IMR-90 (cell line): ENCODE results near the gene PAX3. TPM values are rescaled to one million over a fixed set of nuclear protein-coding genes. Genes with fewer than 3 reads are reported as not detected.
A peak's percentile ranks its signal among the peaks of the same experiment; 100 is the strongest.

Experiments
- ATAC-seq: fragments of 200-7000 bp; cut with Tn5 transposase; 2 replicates; pipeline ENCODE4 v1.9.1; 2020; ENCODE audit warnings: low read depth, mild to moderate bottlenecking, moderate library complexity
- BruUV-seq: library from RNA; stranded (reverse); fragments of 400-500 nt; replicated peaks from 2 replicates; lab custom pipeline; 2021; lab: Mats Ljungman, UMichigan
- CTCF ChIA-PET: fragments of 300-600 bp; formaldehyde crosslinking; extraction: SDS; loops from one replicate; lab custom pipeline; 2021; ENCODE audit warnings: antibody characterized with exemption; lab: Yijun Ruan, JAX
- POLR2A ChIA-PET: fragments of 300-600 bp; sonication (Branson Sonifier 250); formaldehyde crosslinking; loops from one replicate; lab custom pipeline; 2022; ENCODE audit warnings: antibody characterized with exemption; ENCODE audit not compliant: unreplicated experiment; lab: Charles Lee
- DNase-seq: peaks from one replicate; pipeline ENCODE4 v3.0.0; 2013
- H2AFZ ChIP-seq: replicated peaks from 2 replicates; pipeline ENCODE3; 2013; ENCODE audit warnings: low read length, mild to moderate bottlenecking; ENCODE audit not compliant: poor library complexity
- H2AK5ac ChIP-seq: 2 replicates; pipeline ENCODE4 v1.6.1; 2013; ENCODE audit warnings: low read depth, low read length, inconsistent platforms
- H2AK9ac ChIP-seq: replicated peaks from 2 replicates; pipeline ENCODE3; 2013; ENCODE audit warnings: mild to moderate bottlenecking, low read depth, low read length, moderate library complexity; ENCODE audit not compliant: poor library complexity
- H2BK120ac ChIP-seq: 2 replicates; pipeline ENCODE4 v1.6.1; 2013; ENCODE audit warnings: low read depth, low read length, inconsistent platforms
- H2BK15ac ChIP-seq: 3 replicates; pipeline ENCODE4 v1.6.1; 2013; ENCODE audit warnings: low read depth, low read length, inconsistent platforms
- H2BK20ac ChIP-seq: 2 replicates; pipeline ENCODE4 v1.6.1; 2013; ENCODE audit warnings: low read depth, mild to moderate bottlenecking, inconsistent platforms, low read length, moderate library complexity
- H2BK5ac ChIP-seq: 2 replicates; pipeline ENCODE4 v1.6.1; 2013; ENCODE audit warnings: mild to moderate bottlenecking, low read depth, low read length, inconsistent platforms; ENCODE audit not compliant: poor library complexity, severe bottlenecking
- H3K14ac ChIP-seq: replicated peaks from 2 replicates; pipeline ENCODE4 v1.6.1; 2013; ENCODE audit warnings: low read depth, low read length, inconsistent platforms
- H3K18ac ChIP-seq: 2 replicates; pipeline ENCODE4 v1.6.1; 2013; ENCODE audit warnings: low read depth, low read length, control low read depth
- H3K23ac ChIP-seq: 2 replicates; pipeline ENCODE4 v1.6.1; 2013; ENCODE audit warnings: low read depth, low read length, inconsistent platforms
- H3K27ac ChIP-seq: 2 replicates; pipeline ENCODE4 v1.5.1; 2013; ENCODE audit warnings: mild to moderate bottlenecking, control low read depth, low read length; ENCODE audit not compliant: insufficient read depth
- H3K27me3 ChIP-seq: 2 replicates; pipeline ENCODE4 v1.6.1; 2013; ENCODE audit warnings: low read length; ENCODE audit not compliant: control insufficient read depth, insufficient read depth
- H3K36me3 ChIP-seq: 2 replicates; pipeline ENCODE4 v1.6.1; 2013; ENCODE audit warnings: low read length, mixed read lengths; ENCODE audit not compliant: control insufficient read depth, insufficient read depth
- H3K4ac ChIP-seq: 2 replicates; pipeline ENCODE4 v1.6.1; 2013; ENCODE audit warnings: low read depth, low read length, inconsistent platforms
- H3K4me1 ChIP-seq: 2 replicates; pipeline ENCODE4 v1.6.1; 2013; ENCODE audit warnings: low read length, mixed read lengths; ENCODE audit not compliant: control insufficient read depth, insufficient read depth
- H3K4me2 ChIP-seq: 2 replicates; pipeline ENCODE4 v1.6.1; 2013; ENCODE audit warnings: low read depth, mild to moderate bottlenecking, control low read depth, low read length, moderate library complexity
- H3K4me3 ChIP-seq: 2 replicates; pipeline ENCODE4 v1.5.1; 2013; ENCODE audit warnings: low read depth, mild to moderate bottlenecking, control low read depth, low read length, moderate library complexity; ENCODE audit not compliant: insufficient read depth
- H3K56ac ChIP-seq: 2 replicates; pipeline ENCODE4 v1.6.1; 2013; ENCODE audit warnings: low read length, inconsistent platforms; ENCODE audit not compliant: insufficient read depth; ENCODE audit errors: extremely low read depth
- H3K79me1 ChIP-seq, 2 experiments: 2 replicates each; pipeline ENCODE4 v1.6.1; 2013; ENCODE audit warnings: low read length in 2 of 2, inconsistent platforms in 1 of 2, low read depth in 1 of 2
- H3K9ac ChIP-seq: 2 replicates; pipeline ENCODE4 v1.6.1; 2013; ENCODE audit warnings: low read depth, low read length, control low read depth
- H3K9me1 ChIP-seq: 2 replicates; pipeline ENCODE4 v1.6.1; 2013; ENCODE audit warnings: low read length, inconsistent platforms; ENCODE audit not compliant: insufficient read depth
- H3K9me3 ChIP-seq: 2 replicates; pipeline ENCODE4 v1.6.1; 2013; ENCODE audit warnings: low read length; ENCODE audit not compliant: control insufficient read depth, insufficient read depth
- H4K20me1 ChIP-seq: 2 replicates; pipeline ENCODE4 v1.6.1; 2013; ENCODE audit warnings: low read length, inconsistent platforms; ENCODE audit not compliant: insufficient read depth
- H4K5ac ChIP-seq: 2 replicates; pipeline ENCODE4 v1.6.1; 2013; ENCODE audit warnings: mild to moderate bottlenecking, low read depth, low read length, control low read depth
- H4K8ac ChIP-seq, 2 experiments: 2 replicates each; pipeline ENCODE4 v1.6.1; 2013; ENCODE audit warnings: low read depth in 2 of 2, low read length in 2 of 2, control low read depth in 1 of 2, inconsistent platforms in 1 of 2
- H4K91ac ChIP-seq: 2 replicates; pipeline ENCODE4 v1.6.1; 2013; ENCODE audit warnings: low read depth, low read length, inconsistent platforms; ENCODE audit not compliant: insufficient read depth
- CEBPB ChIP-seq: IDR thresholded peaks from 2 replicates; pipeline ENCODE4 v1.6.1; 2012; ENCODE audit warnings: low read depth, low read length, improper control_type of control experiment
- SMC3 ChIP-seq: fragments of 150-350 bp; IDR thresholded peaks from 2 replicates; pipeline ENCODE4 v1.6.1; 2016; ENCODE audit warnings: low read depth, mild to moderate bottlenecking, antibody characterized with exemption, low read length, moderate library complexity
- WGBS, 2 experiments: methylation state at CpG; one replicate each; pipeline versions ENCODE4 v1.1.5 to v1.1.7; 2013; ENCODE audit warnings: missing lambda C conversion rate in 2 of 2; ENCODE audit not compliant: insufficient read length in 1 of 2; ENCODE audit errors: extremely low coverage in 2 of 2; 5-methylcytosine and 5-hydroxymethylcytosine counted together
- dilution Hi-C: fragments of 300-500 bp; cut with HindIII; formaldehyde crosslinking; loops from one replicate; pipeline ENCODE4 v1.14.3; 2018; ENCODE audit warnings: low sequenced_read_pairs; ENCODE audit not compliant: unreplicated experiment
- in situ Hi-C: fragments of 300-500 bp; cut with MboI; formaldehyde crosslinking; loops from 3 replicates; pipeline ENCODE4 v1.14.3; 2019; ENCODE audit warnings: low sequenced_read_pairs, inconsistent platforms, mixed read lengths
- intact Hi-C: fragments of 100-400 bp; cut with micrococcal nuclease; formaldehyde crosslinking; loops from 2 replicates; pipeline ENCODE4 v1.10.0; 2022
- polyA plus RNA-seq, 3 experiments: library from polyadenylated mRNA; depleted of rRNA; stranded (reverse); fragments of >200 nt; gene quantifications; 2 replicates each; pipeline ENCODE4 v1.2.3, GENCODE V29; 2012; ENCODE audit warnings: low replicate concordance in 1 of 3
- total RNA-seq: library from RNA; depleted of rRNA; stranded (reverse); fragments of >200 nt; gene quantifications from 2 replicates; pipeline ENCODE4 v1.2.3, GENCODE V29; 2012

PAX3 gene
- total and polyA plus RNA-seq, 2 of the 4 experiments (the other 2 are of a cell fraction): not detected

GRCh38 chr2:222193328-222193983, 105.3 kb downstream of the PAX3 start:
- DNase-seq (no peak), ATAC-seq (no peak)
- no peaks in the 10 kb centered on the region for H4K20me1 ChIP-seq
- no peak overlapping the region for H3K4ac ChIP-seq
- H2BK15ac ChIP-seq: no peak overlapping the region
- H3K79me1 ChIP-seq: no peaks in the 10 kb centered on the region
- no TSS peak for BruUV-seq
- no peak for TF ChIP-seq SMC3
- TF ChIP-seq CEBPB: 0 out of 2 replicates have a peak, but pooled peaks have one; percentile 20
- peaks cover 2% of the 10 kb centered on the region; the same call in 1 of the 2 replicates for H3K9me3 ChIP-seq
- H2BK5ac ChIP-seq: no peak overlapping the region
- dilution Hi-C loops: no loop called here
- H4K8ac ChIP-seq: no peak overlapping the region
- no peaks in the 10 kb centered on the region for H3K4me1 ChIP-seq
- H4K91ac ChIP-seq: no peak overlapping the region
- H3K56ac ChIP-seq: no peak overlapping the region
- H3K18ac ChIP-seq: no peak overlapping the region
- no peaks in the 10 kb centered on the region for H3K36me3 ChIP-seq
- no peak overlapping the region for H2AK9ac ChIP-seq
- H2BK20ac ChIP-seq: no peak overlapping the region
- no peak overlapping the region for H2AK5ac ChIP-seq
- no CpG with 5 or more reads among the region's 5 CpGs for WGBS, 2 experiments
- no peaks in the 10 kb centered on the region for H3K9me1 ChIP-seq
- in situ Hi-C loops: no loop called here
- H3K4me2 ChIP-seq: no peak overlapping the region
- no peak overlapping the region for H2AFZ ChIP-seq
- intact Hi-C loops: no loop called here
- no peak overlapping the region for H3K23ac ChIP-seq
- H3K27me3 ChIP-seq: no peaks in the 10 kb centered on the region
- H3K9ac ChIP-seq: no peak overlapping the region
- no peak overlapping the region for H3K4me3 ChIP-seq
- H3K14ac ChIP-seq: no peak overlapping the region
- ChIA-PET CTCF (no interaction called here), POLR2A (no interaction called here)
- H2BK120ac ChIP-seq: no peak overlapping the region
- H4K5ac ChIP-seq: no peak overlapping the region
- no peak overlapping the region for H3K27ac ChIP-seq
